ENCODE results near the gene ZNF195.
"Not testable (repeated sequence)": the region's sequence is repeated elsewhere in the genome, so short reads cannot be mapped to it uniquely, and the experiment has no call there.

The ZNF195 gene

DNA sequence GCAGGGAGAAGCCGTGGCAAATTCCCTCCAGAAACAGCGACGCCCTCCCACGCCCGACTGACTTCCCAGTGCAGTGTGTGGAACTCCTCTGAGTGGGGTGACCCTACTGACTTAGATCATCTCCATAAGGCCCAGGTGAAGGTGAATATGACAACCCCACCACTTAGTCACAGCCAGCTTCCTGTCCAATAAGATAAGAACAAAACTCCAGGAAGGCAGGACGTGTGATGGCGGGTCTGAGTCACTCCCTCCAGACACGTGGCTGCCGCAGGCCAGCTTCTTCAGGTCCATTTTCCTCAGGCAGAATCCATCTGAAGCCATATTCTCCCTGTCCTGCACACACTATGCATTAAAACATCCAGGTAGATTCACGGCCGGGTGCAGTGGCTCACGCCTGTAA is 48.9 kb downstream of the ZNF195 start:
- not testable (repeated sequence) for H3K27ac ChIP-seq (ENCODE audit: low read depth, low read length); H2AFZ ChIP-seq (ENCODE audit: low read length, unreplicated experiment); H3K79me2 ChIP-seq (ENCODE audit: control insufficient read depth, insufficient read depth, low read length, unreplicated experiment); H3K4me1 ChIP-seq (ENCODE audit: control insufficient read depth, insufficient read depth, low read length, unreplicated experiment); H3K4me3 ChIP-seq (ENCODE audit: low read depth, low read length); H3K36me3 ChIP-seq (ENCODE audit: insufficient read depth, low read length); H3K27me3 ChIP-seq (ENCODE audit: insufficient read depth, low read length)

DNA sequence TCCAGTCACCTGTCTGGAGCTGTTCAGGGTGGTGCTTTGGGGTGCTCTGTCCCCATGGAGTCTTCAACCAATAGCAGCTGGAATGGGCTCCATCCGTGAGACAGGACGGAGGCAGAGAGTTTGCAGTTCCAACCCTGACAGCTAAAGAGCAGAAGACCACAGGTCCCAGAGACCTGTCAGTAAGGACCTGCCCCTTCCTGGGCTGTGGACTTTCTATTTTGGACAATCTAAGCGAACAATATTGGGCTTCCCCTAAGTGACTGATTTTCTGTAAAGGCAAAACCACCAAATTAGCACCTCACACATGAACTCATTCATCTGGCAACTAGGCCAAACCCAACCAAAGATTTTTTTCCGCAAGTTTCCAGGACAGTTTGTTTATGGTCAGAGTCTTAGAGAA is 50.4 kb downstream of the ZNF195 start:
- H2AFZ ChIP-seq (ENCODE audit: low read length, unreplicated experiment); H3K4me1 ChIP-seq (ENCODE audit: control insufficient read depth, insufficient read depth, low read length, unreplicated experiment); H3K4me3 ChIP-seq (ENCODE audit: low read depth, low read length); H3K79me2 ChIP-seq (ENCODE audit: control insufficient read depth, insufficient read depth, low read length, unreplicated experiment); H3K27me3 ChIP-seq (ENCODE audit: insufficient read depth, low read length); H3K27ac ChIP-seq (ENCODE audit: low read depth, low read length); H3K36me3 ChIP-seq (ENCODE audit: insufficient read depth, low read length): not testable (repeated sequence)

DNA sequence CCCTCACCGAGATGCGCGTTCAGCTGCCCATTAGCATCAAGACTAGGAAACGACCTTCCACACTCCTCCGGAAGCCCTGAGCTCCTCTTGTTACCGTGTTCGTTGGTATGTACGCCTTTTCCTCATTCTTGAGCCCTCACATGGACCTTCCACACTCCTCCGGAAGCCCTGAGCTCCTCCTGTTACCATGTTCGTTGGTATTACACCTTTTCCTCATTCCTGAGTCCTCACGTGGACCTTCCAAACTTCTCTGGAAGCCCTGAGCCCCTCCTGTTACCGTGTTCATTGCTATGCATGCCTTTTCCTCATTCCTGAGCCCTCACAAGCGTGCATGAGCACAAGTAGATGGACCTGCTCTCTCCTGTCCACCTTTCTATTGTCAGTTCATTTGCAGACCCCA is 52.5 kb downstream of the ZNF195 start:
- H3K27ac ChIP-seq (ENCODE audit: low read depth, low read length); H2AFZ ChIP-seq (ENCODE audit: low read length, unreplicated experiment); H3K27me3 ChIP-seq (ENCODE audit: insufficient read depth, low read length); H3K4me3 ChIP-seq (ENCODE audit: low read depth, low read length); H3K36me3 ChIP-seq (ENCODE audit: insufficient read depth, low read length); H3K79me2 ChIP-seq (ENCODE audit: control insufficient read depth, insufficient read depth, low read length, unreplicated experiment); H3K4me1 ChIP-seq (ENCODE audit: control insufficient read depth, insufficient read depth, low read length, unreplicated experiment): not testable (repeated sequence)

DNA sequence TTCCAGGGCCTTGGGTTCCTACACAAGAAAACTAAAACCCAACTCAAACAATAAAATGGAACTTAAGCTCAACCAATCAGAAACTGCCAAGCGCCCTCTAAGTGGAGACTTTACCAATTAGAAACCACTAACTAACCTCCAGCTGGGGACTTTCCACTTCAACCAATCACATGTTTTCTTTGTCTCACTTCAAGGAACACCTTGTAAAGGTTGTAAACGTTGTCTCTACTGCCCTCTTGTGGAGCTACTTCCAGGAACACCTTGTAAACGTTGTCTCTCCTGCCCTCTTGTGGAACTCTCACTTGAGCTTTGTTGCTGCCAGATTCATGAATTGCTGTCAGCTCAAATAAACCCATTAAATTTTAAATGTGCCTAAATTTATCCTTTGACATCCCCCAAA is 54.2 kb downstream of the ZNF195 start:
- H3K36me3 ChIP-seq (ENCODE audit: insufficient read depth, low read length); H2AFZ ChIP-seq (ENCODE audit: low read length, unreplicated experiment); H3K27me3 ChIP-seq (ENCODE audit: insufficient read depth, low read length); H3K4me3 ChIP-seq (ENCODE audit: low read depth, low read length); H3K4me1 ChIP-seq (ENCODE audit: control insufficient read depth, insufficient read depth, low read length, unreplicated experiment); H3K79me2 ChIP-seq (ENCODE audit: control insufficient read depth, insufficient read depth, low read length, unreplicated experiment); H3K27ac ChIP-seq (ENCODE audit: low read depth, low read length): not testable (repeated sequence)

Data from ACC112 (cell line).